Loucy (cell line): ENCODE measurements around the gene PLCG2.

ENCODE experiments used
- H2AFZ ChIP-seq: fragments of 200-600 bp; sonication (generic); 2 replicates; pipeline ENCODE4 v1.6.0; 2016; ENCODE audit warnings: antibody characterized with exemption, mild to moderate bottlenecking, low read length, moderate library complexity
- H3F3A ChIP-seq: fragments of 200-600 bp; 2 replicates; pipeline ENCODE4 v1.6.0; 2016; ENCODE audit warnings: antibody characterized with exemption, low read depth, mild to moderate bottlenecking
- H3K27me3 ChIP-seq: fragments of 200-600 bp; sonication (generic); 2 replicates; pipeline ENCODE4 v1.6.1; 2014; ENCODE audit warnings: low read length, mild to moderate bottlenecking; ENCODE audit not compliant: insufficient read depth, poor library complexity, severe bottlenecking
- H3K36me3 ChIP-seq: fragments of 200-600 bp; sonication (generic); 2 replicates; pipeline ENCODE4 v1.6.1; 2016; ENCODE audit warnings: low read length; ENCODE audit not compliant: insufficient read depth
- H3K4me1 ChIP-seq: fragments of 200-600 bp; sonication (generic); 2 replicates; pipeline ENCODE4 v1.5.1; 2014; ENCODE audit warnings: low read length, mild to moderate bottlenecking; ENCODE audit not compliant: insufficient read depth, poor library complexity, severe bottlenecking
- H3K4me2 ChIP-seq: fragments of 200-600 bp; sonication (generic); 2 replicates; pipeline ENCODE4 v1.6.0; 2014; ENCODE audit warnings: antibody characterized with exemption, low read length, low read depth, mild to moderate bottlenecking; ENCODE audit not compliant: poor library complexity, severe bottlenecking
- H3K4me3 ChIP-seq: fragments of 200-600 bp; sonication (generic); 2 replicates; pipeline ENCODE4 v1.5.1; 2014; ENCODE audit warnings: low read length, mild to moderate bottlenecking, mixed read lengths; ENCODE audit not compliant: poor library complexity, severe bottlenecking
- H3K79me2 ChIP-seq: fragments of 200-600 bp; sonication (generic); 2 replicates; pipeline ENCODE4 v1.6.1; 2014; ENCODE audit warnings: low read length; ENCODE audit not compliant: insufficient read depth
- H3K9ac ChIP-seq: fragments of 200-600 bp; sonication (generic); 2 replicates; pipeline ENCODE4 v1.6.0; 2014; ENCODE audit warnings: mild to moderate bottlenecking, low read depth, low read length, moderate library complexity; ENCODE audit not compliant: poor library complexity, severe bottlenecking
- H3K9me2 ChIP-seq: fragments of 200-600 bp; sonication (generic); replicated peaks from 2 replicates; pipeline ENCODE4 v1.6.1; 2016; ENCODE audit warnings: low read depth, low read length, mixed read lengths
- H3K9me3 ChIP-seq: fragments of 200-600 bp; sonication (generic); 2 replicates; pipeline ENCODE4 v1.6.1; 2014; ENCODE audit warnings: mild to moderate bottlenecking, antibody characterized with exemption, low read length, low read depth; ENCODE audit not compliant: insufficient read depth
- H4K20me1 ChIP-seq: fragments of 200-600 bp; sonication (generic); 2 replicates; pipeline ENCODE4 v1.6.0; 2014; ENCODE audit warnings: antibody characterized with exemption, low read length, mild to moderate bottlenecking; ENCODE audit not compliant: insufficient read depth, poor library complexity, severe bottlenecking
- CTCF ChIP-seq: fragments of 200-600 bp; sonication (generic); conservative IDR thresholded peaks from 2 replicates; pipeline ENCODE4 v1.5.1; 2014; ENCODE audit warnings: mild to moderate bottlenecking, antibody characterized with exemption, low read length
- EZH2phosphoT487 ChIP-seq: fragments of 200-600 bp; IDR thresholded peaks from 2 replicates; pipeline ENCODE4 v1.6.1; 2018; ENCODE audit warnings: antibody characterized with exemption, mild to moderate bottlenecking, moderate library complexity, borderline replicate concordance

Gene PLCG2

GRCh38 chr16:81913222-81913621 lies 134.1 kb downstream of the PLCG2 start:
- no peaks in the 10 kb centered on the region; the same call in 1 of the 2 replicates for H3K36me3 ChIP-seq
- H3K4me2 ChIP-seq: no peak overlapping the region
- H2AFZ ChIP-seq: no peak overlapping the region
- no peaks in the 10 kb centered on the region for H3K27me3 ChIP-seq
- H3K9ac ChIP-seq: no peak overlapping the region
- no peaks in the 10 kb centered on the region for H4K20me1 ChIP-seq
- no peaks in the 10 kb centered on the region for H3K79me2 ChIP-seq
- H3K9me3 ChIP-seq: no peaks in the 10 kb centered on the region
- H3K4me3 ChIP-seq: no peak overlapping the region
- no peaks in the 10 kb centered on the region for H3K4me1 ChIP-seq
- TF ChIP-seq CTCF (no peak), EZH2phosphoT487 (no peak)
- no peaks in the 10 kb centered on the region for H3F3A ChIP-seq
- no peaks in the 10 kb centered on the region for H3K9me2 ChIP-seq

GRCh38 chr16:81917375-81917774 lies 138.3 kb downstream of the PLCG2 start:
- Histone ChIP-seq H4K20me1 (no peaks in the 10 kb centered on the region), H3K9ac (no peak overlapping the region), H3K4me1 (no peaks in the 10 kb centered on the region), H3F3A (no peaks in the 10 kb centered on the region), H3K4me3 (no peak overlapping the region), H3K9me2 (no peaks in the 10 kb centered on the region), H2AFZ (no peak overlapping the region), H3K27me3 (no peaks in the 10 kb centered on the region), H3K9me3 (no peaks in the 10 kb centered on the region), H3K79me2 (no peaks in the 10 kb centered on the region), H3K36me3 (peaks cover 13% of the 10 kb centered on the region; the same call in 1 of the 2 replicates), H3K4me2 (no peak overlapping the region)
- TF ChIP-seq CTCF (no peak), EZH2phosphoT487 (no peak)

GRCh38 chr16:81918927-81919326 lies 139.8 kb downstream of the PLCG2 start:
- no peak overlapping the region for H3K4me3 ChIP-seq
- no peaks in the 10 kb centered on the region for H3K27me3 ChIP-seq
- H3K79me2 ChIP-seq: no peaks in the 10 kb centered on the region
- no peaks in the 10 kb centered on the region for H4K20me1 ChIP-seq
- H3K9me2 ChIP-seq: no peaks in the 10 kb centered on the region
- H3K36me3 ChIP-seq: peaks cover 14% of the 10 kb centered on the region; the same call in 1 of the 2 replicates
- TF ChIP-seq CTCF (no peak), EZH2phosphoT487 (no peak)
- no peaks in the 10 kb centered on the region for H3K9me3 ChIP-seq
- H3K4me1 ChIP-seq: no peaks in the 10 kb centered on the region
- no peak overlapping the region for H3K4me2 ChIP-seq
- no peak overlapping the region for H3K9ac ChIP-seq
- H2AFZ ChIP-seq: no peak overlapping the region
- no peaks in the 10 kb centered on the region for H3F3A ChIP-seq
